ENCODE results near the gene C20orf204.

DNA sequence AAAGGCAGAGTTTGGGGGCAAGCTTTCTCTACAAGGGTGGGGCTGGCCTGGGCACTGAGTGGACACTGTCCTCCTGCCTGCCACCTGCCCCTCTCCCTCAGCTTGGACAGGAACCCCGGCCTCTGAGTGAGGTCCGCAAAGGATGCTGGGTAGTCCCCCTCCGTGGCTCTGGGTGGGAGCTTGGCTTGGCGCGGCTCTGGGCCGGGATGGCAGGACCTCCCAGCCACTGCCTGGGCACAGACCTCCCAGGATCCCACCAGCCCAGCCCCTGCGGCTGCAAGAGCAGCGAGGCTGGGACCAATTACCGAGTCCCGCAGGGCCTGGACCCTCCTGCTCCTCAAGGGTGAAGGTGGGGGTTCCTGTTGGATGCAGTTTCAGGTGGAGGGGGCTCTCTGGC, 16.3 kb downstream of the C20orf204 start:
- TF ChIP-seq EZH2phosphoT487 (IDR thresholded peaks at IDR 0.05; ENCODE audit: insufficient read depth, low read depth) (no peak), EZH2 (IDR thresholded peaks at IDR 0.05; ENCODE audit: insufficient read depth, poor library complexity, severe bottlenecking) (no peak)
